ENCODE data around the gene AURKB. TPM values are rescaled to one million over a fixed set of nuclear protein-coding genes. Genes with fewer than 3 reads are reported as not detected.

The AURKB gene
- total and polyA plus RNA-seq, 2 of the 13 experiments (the other 11 are each of a cell fraction or from before 2014, with no cell fraction given) = 29.5 to 75.3 TPM

DNA sequence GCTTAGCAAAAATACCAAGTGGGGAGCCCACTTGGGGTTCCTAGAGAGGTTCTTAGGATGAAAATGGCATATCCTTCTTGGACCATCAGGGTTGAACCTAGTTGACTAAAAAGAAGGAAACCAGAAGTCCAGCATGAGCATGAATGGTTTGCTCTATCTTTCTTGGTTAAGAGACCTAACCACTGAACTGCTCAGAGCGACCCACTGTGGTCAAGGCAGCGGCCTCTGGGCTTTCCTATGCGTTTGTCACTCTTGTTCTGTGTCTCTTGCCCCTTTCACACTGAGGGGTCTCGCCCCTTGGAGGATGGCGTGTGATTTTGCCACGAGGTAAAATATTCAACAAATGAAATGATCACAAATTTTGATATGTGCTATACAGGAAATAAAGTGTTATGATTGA is 19.9 kb downstream of the AURKB start:
- peaks cover 6% of the 10 kb centered on the region for H4K20me1 ChIP-seq (ENCODE audit: insufficient read depth, low read length)
- ATAC-seq (no peak), FAIRE-seq (no peak), DNase-seq (ENCODE audit: low spot score) (no peak)
- H3K9ac ChIP-seq (ENCODE audit: insufficient read depth, low read depth, low read length) = no peak overlapping the region
- no TSS peak for BruUV-seq (replicated peaks)
- H3K36me3 ChIP-seq (replicated peaks in 1 of 2; ENCODE audit: control insufficient read depth in 1 of 2, insufficient read depth in 2 of 2, low read length in 2 of 2) = no peaks in the 10 kb centered on the region
- peak overlapping the region; percentile 2 to 92 (median 31); a peak in 4 of 6 replicates for H3K4me3 ChIP-seq (replicated peaks in 1 of 3; ENCODE audit: insufficient read depth in 1 of 3, low read depth in 2 of 3, low read length in 3 of 3)
- peaks cover 8% of the 10 kb centered on the region for H3K79me2 ChIP-seq (ENCODE audit: insufficient read depth, low read length)
- ChIA-PET POLR2A (interaction anchor here (0.7 to 9.9 kb wide), 10 partner anchors 16 to 504 kb away, joined by 3 to 160 read pairs (median 12); partner anchors contain the start of genes AURKB, CTC1, PFAS and SLC25A35), CTCF (ENCODE audit: low intra/inter-chr PET ratio, low total read pairs) (no interaction called here)
- WGBS (ENCODE audit: low lambda C conversion rate) = 50% methylated on average over 6 of the region's 6 CpGs
- no peaks in the 10 kb centered on the region; a peak in 1 of 5 replicates for H3K27me3 ChIP-seq (ENCODE audit: control insufficient read depth in 1 of 2, insufficient read depth in 2 of 2, low read length in 2 of 2)
- H3K4me2 ChIP-seq (ENCODE audit: low read depth, low read length) = peak overlapping the region; percentile 71
- intact Hi-C loops (cut with micrococcal nuclease; ENCODE audit: unreplicated experiment) = no loop called here
- peaks cover 48% of the 10 kb centered on the region for H3K4me1 ChIP-seq (ENCODE audit: insufficient read depth, low read length)
- H3K27ac ChIP-seq (ENCODE audit: extremely low read length, insufficient read depth, low read length) = peak overlapping the region; percentile 31
- H2AFZ ChIP-seq (ENCODE audit: low read length) = no peak overlapping the region
- in situ Hi-C loops (cut with HindIII; ENCODE audit: extremely low pct_ligation_motif_present, low pct_unique_long_range_greater_than_20kb) = no loop called here
- H3K9me3 ChIP-seq (ENCODE audit: low read length) = no peaks in the 10 kb centered on the region
- TF ChIP-seq, protein P1, sequence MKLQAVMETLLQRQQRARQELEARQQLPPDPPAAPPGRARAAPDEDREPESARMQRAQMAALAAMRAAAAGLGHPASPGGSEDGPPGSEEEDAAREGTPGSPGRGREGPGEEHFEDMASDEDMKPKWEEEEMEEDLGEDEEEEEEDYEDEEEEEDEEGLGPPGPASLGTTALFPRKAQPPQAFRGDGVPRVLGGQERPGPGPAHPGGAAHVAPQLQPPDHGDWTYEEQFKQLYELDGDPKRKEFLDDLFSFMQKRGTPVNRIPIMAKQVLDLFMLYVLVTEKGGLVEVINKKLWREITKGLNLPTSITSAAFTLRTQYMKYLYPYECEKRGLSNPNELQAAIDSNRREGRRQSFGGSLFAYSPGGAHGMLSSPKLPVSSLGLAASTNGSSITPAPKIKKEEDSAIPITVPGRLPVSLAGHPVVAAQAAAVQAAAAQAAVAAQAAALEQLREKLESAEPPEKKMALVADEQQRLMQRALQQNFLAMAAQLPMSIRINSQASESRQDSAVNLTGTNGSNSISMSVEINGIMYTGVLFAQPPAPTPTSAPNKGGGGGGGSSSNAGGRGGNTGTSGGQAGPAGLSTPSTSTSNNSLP (IDR thresholded peaks at IDR 0.05; ENCODE audit: low read depth, low read length) = no peak
- TF ChIP-seq PHF5A (CRISPR knock-in tag; IDR thresholded peaks at IDR 0.05; ENCODE audit: low read depth, unreplicated experiment) (no peak), KLF6 (CRISPR knock-in tag; IDR thresholded peaks at IDR 0.05) (no peak), ZBTB8A (CRISPR knock-in tag; IDR thresholded peaks at IDR 0.05; ENCODE audit: borderline replicate concordance, low read depth) (no peak), CREB1 (IDR thresholded peaks at IDR 0.05) (no peak), CREB1 (CRISPR knock-in tag; IDR thresholded peaks at IDR 0.05) (no peak), RBFOX2 (IDR thresholded peaks at IDR 0.05; ENCODE audit: low read depth, low read length) (no peak), DNMT1 (CRISPR knock-in tag; IDR thresholded peaks at IDR 0.05) (no peak), ZNF557 (CRISPR knock-in tag; IDR thresholded peaks at IDR 0.05) (no peak), RFX5 (IDR thresholded peaks at IDR 0.05; ENCODE audit: low read depth, low read length) (no peak), ZNF121 (CRISPR knock-in tag; IDR thresholded peaks at IDR 0.05) (no peak), ZNF781 (CRISPR knock-in tag; IDR thresholded peaks at IDR 0.05; ENCODE audit: borderline replicate concordance, not compliant biosample characterization) (no peak), ZNF329 (CRISPR knock-in tag; IDR thresholded peaks at IDR 0.05; ENCODE audit: low read depth) (no peak), FIP1L1 (IDR thresholded peaks at IDR 0.05; ENCODE audit: borderline replicate concordance, insufficient read depth, low read depth, low read length) (no peak)
- TF ChIP-seq, protein P2, sequence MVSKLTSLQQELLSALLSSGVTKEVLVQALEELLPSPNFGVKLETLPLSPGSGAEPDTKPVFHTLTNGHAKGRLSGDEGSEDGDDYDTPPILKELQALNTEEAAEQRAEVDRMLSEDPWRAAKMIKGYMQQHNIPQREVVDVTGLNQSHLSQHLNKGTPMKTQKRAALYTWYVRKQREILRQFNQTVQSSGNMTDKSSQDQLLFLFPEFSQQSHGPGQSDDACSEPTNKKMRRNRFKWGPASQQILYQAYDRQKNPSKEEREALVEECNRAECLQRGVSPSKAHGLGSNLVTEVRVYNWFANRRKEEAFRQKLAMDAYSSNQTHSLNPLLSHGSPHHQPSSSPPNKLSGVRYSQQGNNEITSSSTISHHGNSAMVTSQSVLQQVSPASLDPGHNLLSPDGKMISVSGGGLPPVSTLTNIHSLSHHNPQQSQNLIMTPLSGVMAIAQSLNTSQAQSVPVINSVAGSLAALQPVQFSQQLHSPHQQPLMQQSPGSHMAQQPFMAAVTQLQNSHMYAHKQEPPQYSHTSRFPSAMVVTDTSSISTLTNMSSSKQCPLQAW (CRISPR knock-in tag; IDR thresholded peaks at IDR 0.05) = no peak
- TF ChIP-seq, protein P3, sequence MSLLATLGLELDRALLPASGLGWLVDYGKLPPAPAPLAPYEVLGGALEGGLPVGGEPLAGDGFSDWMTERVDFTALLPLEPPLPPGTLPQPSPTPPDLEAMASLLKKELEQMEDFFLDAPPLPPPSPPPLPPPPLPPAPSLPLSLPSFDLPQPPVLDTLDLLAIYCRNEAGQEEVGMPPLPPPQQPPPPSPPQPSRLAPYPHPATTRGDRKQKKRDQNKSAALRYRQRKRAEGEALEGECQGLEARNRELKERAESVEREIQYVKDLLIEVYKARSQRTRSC (CRISPR knock-in tag; IDR thresholded peaks at IDR 0.05; ENCODE audit: low read depth) = no peak
- TF ChIP-seq, protein P4, sequence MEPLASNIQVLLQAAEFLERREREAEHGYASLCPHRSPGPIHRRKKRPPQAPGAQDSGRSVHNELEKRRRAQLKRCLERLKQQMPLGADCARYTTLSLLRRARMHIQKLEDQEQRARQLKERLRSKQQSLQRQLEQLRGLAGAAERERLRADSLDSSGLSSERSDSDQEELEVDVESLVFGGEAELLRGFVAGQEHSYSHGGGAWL (CRISPR knock-in tag; IDR thresholded peaks at IDR 0.05) = no peak
- TF ChIP-seq, protein P5, sequence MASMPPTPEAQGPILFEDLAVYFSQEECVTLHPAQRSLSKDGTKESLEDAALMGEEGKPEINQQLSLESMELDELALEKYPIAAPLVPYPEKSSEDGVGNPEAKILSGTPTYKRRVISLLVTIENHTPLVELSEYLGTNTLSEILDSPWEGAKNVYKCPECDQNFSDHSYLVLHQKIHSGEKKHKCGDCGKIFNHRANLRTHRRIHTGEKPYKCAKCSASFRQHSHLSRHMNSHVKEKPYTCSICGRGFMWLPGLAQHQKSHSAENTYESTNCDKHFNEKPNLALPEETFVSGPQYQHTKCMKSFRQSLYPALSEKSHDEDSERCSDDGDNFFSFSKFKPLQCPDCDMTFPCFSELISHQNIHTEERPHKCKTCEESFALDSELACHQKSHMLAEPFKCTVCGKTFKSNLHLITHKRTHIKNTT (CRISPR knock-in tag; IDR thresholded peaks at IDR 0.05) = no peak

Measured in HepG2 (cell line).